Measurements from ENCODE around the gene EPHB4.

DNA sequence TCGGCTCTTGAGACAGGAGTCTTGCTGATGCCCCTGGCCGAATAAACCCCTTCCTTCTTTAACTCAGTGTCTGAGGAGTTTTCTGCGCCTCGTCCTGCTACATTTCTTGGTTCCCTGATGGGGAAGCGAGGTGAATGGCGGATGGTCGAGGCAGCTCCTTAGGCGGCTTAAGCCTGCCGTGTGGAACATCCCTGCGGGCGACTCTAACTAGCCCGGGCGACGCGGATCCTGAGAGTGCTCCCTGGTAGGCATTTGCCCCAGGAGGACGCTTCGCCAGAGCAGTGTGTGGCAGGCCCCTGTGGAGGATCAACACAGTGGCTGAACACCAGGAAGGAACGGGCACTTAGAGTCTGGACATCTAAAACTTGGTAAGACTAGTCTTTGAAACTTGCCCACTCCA, 12.0 kb upstream of the EPHB4 start:
- TF ChIP-seq POLR2A (IDR thresholded peaks at IDR 0.05; ENCODE audit: low read length) (no peak), GATA1 (IDR thresholded peaks at IDR 0.05; ENCODE audit: low read depth, low read length) (no peak)

Data from erythroblast (primary cell).